ENCODE measurements around the gene DDX39A.
A peak's percentile ranks its signal among the peaks of the same experiment; 100 is the strongest.
"Not testable (repeated sequence)": the region's sequence is repeated elsewhere in the genome, so short reads cannot be mapped to it uniquely, and the experiment has no call there.

Gene DDX39A

DNA sequence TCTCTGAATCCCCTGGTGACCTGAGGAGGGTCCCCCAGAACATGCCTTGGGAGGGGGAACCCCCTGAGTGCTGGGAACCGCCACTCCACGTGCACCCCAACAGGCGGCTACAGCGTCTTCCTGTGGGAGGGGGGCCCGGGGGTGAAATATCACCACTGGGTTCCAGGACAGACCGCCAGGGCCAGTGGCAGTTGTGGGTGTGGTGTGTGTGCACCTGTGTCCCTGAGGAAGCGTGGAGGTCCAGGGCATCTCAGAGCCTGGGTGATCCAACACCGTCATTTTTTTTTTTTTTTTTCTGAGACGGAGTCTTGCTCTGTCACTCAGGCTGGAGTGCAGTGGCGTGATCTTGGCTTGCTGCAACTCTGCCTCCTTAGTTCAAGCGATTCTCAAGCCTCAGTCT is 33.6 kb downstream of the DDX39A start:
- no peak for DNase-seq (ENCODE audit: low read depth)

DNA sequence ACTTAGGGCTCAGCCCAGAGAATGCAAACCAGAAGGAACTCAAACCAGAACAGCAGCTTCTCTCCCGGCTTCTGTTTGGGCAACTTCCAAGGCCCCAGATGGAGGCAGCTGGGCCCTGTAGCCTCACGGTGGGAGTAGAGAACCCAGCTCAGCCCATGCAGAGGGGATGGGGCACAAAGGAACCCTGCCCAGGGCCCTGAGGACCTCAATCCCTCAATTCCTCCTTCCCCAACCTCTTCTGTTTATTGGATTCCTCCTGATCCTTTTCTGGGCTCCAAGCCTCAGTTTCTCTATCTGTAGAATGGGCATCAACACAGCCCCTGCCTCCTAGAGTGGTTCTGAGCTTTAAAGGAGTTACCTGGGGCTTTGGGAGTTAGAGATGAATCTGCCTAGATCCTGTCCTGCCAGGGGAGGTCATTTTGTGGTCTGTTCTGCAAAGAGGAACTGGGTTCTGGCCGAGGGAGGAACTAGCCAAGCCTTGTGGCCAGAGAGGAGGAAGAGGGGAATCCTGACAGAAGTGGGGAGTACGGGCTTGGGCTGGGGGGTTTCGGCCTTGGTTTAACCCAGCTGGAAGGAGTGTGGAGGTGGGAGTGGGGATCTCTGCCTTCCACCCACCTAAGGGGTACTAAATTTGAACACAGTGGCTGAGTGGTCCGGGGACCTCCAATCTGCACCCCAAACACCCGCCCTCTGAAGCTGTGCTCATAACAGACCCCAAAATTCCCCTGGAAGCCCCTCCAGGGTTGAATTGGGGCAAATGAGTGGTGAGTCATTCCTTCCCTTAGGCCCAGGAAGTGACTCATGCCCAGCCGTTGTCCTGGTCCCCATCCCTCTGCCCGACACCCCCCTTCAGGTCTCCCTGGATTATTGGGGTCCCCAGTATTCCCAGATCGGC is 35.2 kb downstream of the DDX39A start:
- DNase-seq (ENCODE audit: low read depth), result peak; percentile 34

DNA sequence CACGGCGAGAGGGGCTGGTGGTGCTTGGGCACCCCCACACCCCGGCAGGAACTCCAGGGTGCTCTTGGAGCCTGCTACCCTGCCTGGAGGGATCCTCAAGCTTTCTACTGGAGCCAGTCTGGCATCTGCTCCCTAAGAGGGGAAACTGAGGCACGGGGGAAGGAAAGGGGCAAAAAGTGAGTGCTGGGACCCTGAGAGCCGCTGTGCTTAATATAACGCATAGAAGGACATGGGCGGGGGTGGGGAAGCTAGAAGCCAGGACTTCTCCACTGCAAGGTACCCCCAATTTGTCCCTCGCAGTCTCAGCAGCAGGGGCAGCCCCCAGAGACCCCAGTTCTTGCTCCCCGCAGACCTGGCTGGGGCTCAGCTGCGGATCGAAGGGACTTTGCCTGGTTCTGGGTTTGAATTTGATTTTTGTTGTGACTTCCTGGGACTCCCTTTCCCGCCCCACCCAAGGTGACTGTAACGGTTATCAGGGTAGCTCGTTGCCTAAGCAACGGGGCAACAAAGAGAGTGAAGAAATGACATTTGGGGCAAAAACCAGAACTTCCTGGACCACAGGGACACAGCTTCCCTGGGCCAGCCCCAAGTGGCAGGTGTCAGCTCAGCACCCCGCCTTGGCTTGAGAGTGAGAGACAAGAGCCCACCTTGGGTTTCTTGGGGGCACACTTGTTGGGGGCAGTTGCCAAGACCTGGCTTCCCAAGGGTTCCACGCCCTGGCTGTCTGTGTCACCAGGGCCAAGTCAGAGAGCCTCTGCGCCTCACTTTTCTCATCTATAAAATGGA is 37.3 kb downstream of the DDX39A start:
- DNase-seq (ENCODE audit: low read depth), result peak; percentile 30

DNA sequence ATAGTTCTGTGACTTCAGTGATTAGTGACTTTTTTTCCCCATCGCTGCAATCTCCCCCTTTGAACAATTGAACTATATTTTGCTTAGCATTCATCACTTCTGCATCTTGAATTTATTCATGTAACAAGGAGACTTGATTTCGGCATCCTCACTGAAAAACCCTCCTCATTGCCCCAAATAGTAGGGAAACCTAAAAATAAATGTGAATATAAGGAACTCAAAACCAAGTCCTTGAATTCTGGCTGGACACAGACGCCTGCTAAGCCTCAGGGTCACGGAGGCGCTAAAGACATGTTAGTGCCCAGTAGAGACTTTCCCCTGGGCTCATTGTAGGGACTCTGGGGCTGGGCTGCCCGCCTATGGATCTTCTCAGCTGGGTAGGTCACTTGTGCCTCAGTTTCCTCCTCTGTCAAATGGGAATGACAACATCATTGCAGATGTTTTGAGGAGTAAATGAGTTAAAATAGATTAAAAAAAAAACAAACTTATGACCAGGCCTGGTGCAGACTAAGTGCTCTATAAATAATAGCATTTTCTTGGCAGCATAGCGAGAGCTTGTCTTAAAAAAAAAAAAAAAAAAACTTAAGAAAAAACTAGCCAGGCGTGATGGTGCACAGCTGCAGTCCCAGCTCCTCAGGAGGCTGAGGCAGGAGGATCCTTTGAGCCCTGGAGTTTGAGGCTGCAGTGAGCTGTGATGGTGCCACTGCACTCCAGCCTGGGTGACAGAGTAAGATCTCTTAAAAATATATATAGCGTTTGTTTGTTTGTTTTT is 39.7 kb downstream of the DDX39A start:
- DNase-seq (ENCODE audit: low read depth), result no peak

DNA sequence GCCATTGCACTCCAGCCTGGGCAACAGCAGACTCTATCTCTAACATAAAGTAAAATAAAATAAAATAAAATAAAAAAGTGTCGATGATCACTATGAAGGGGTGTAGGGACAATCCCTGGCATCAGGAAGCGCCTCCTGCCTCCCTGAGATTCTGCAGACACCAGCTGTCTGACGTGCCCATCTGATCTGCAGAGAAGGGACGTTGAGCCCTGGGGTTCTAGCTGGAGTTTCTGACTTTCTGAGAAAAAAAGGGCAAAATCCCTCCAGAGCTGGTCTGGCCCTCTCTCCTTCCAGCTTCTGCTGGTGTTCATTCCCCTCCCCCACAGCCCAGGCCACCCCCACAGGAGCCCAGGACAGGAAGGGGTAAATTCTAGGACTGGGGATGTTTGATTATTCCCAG is 40.3 kb downstream of the DDX39A start:
- no peak for DNase-seq (ENCODE audit: low read depth)

DNA sequence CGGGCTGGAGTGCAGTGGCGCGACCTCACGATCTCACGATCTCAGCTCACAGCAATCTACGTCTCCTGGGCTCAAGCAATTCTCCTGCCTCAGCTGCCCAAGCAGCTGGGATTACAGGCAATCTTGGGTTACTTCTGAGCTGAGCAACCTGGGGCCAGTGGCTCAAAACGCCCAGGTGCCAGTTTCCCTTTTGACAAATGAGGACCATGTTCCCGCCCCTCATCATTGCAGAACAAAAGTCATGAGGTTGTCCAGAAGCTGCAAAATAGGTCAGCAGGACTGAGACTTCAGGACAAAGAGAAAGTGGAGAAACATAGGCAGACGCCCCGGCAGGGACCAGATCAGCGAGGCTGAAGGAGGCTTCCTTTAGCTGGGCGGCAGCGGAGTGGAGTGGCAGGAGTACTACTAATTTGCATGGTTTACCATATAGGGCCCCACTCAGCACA is 41.2 kb downstream of the DDX39A start:
- no peak for DNase-seq (ENCODE audit: low read depth)

DNA sequence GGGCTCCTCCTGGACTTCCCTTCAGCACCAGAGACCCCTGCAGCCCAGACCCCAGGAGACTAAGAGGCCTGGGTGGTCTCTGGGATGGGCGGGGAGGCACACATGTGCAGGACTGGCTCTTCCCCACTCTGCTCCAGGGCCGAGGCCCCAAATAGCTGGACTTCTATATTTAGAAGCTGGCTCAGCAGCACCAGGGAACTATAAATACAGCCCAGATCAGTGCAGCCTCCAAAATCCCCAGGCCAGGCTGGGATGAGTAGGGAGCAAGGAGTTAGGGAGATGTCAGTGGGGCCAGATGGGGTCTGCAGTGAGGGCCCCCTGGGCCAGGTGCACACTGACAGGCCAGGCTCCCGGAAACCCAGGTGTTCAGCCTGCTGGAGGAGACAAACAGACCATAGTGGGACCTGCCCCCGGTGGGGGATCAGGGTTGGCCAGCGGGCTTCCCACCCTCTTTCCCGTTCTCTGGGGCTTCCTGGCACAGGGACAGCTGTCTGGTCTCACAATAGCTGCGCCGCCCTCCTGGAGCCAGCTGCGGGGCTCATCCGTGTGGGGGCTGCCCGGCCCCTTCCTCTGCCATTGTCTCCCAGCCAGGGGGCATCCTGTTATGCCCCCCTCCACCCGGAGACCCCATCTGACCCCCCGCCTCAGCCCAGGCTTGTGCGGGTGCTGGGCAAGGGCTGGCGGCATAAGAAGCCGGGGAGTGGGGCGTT is 43.4 kb downstream of the DDX39A start:
- no peak for DNase-seq (ENCODE audit: low read depth)

DNA sequence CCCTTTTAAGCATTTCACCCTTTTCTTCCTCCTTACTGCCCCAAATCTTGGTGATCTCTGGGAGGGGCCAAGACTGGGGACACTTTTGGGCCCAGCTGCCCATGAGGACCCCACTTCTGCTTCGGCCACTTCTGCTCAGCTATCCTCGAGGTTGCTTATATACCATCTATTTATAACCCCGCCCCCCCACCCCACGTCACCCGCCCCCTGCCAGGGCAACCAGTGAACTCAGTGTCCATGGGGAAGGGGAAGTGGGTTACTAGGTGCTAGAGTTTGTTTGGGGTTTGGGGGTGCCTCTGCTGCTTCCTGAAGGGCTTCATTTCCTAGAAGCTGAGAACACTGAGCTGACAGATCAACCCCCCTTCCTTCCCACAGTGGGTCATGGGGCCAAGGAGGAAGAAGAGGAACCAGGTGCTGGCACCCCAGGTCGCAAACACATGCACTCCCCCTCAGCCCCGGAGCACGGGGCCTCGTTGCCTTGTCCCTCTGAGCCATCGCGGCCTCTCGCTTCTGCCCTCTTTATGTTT is 44.0 kb downstream of the DDX39A start:
- no peak for DNase-seq (ENCODE audit: low read depth)

DNA sequence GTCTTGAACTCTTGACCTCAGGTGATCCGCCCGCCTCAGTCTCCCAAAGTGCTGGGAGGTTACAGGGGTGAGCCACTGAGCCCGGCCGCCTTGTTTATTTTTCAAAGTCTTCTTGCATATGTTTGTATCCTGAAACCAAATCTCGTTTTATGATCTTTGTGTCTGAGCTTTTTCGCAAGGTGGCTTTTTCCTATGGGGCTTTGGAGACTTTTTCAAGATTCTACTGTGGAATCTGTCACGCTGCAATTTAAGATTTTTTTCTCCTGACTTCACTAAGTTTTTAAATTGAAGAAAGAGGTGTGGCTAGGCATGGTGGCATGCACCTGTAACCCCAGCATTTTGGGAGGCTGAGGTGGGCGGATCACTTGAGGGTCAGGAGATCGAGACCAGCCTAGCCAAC is 44.8 kb downstream of the DDX39A start:
- DNase-seq (ENCODE audit: low read depth), result not testable (repeated sequence)

DNA sequence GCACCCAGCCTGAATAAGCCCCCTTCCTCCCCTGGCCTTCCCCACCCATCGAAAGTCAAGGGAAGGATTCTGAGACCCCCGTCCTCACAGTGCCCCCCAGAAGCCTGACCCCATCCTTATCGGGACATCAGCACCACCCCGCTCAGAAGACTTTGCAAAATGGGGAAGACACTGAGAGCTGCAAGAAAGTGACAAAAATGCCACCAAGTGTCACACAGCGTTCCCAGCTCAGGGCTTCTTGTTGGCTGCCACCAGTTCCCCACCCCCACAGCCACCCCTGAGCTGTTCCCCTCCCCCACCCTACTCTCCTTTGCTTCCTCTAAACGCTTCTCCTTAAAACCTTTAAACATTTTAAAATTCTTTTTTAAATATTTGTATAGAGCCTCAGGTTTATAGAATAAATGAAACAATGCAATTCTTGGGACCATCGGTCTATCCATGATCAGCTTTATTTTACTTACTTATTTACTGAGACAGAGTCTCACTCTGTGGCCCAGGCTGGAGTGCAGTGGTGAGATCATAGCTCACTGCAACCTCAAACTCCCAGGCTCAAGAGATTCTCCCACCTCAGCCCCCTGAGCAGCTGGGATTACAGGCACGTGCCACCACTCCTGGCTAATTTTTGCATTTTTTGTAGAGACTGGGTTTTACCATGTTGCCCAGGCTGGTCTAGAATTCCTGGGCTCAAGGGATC is 46.6 kb downstream of the DDX39A start:
- not testable (repeated sequence) for DNase-seq (ENCODE audit: low read depth)

DNA sequence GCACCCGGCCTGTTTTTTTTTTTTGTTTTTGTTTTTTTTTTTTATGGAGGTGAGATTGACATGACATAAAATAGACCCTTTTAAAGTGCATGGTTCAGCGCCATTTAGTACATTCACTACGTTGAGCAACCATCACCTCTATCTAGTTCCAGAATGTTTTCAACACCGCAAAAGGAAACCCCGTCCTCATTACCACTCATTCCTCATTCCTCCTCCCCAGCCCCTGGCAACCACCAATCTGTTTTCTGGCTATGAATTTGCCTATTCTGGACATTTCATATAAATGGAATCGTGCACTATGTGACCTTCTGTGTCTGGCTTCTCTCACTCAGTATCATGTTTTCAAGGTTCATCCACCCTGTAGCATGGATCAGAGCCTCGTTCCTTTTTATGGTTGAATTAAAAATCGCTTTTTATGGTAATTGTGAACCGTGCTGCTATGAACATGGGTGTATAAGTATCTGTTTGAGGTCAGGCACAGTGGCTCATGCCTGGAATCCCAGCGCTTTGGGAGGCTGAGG is 47.8 kb downstream of the DDX39A start:
- DNase-seq (ENCODE audit: low read depth), result no peak

DNA sequence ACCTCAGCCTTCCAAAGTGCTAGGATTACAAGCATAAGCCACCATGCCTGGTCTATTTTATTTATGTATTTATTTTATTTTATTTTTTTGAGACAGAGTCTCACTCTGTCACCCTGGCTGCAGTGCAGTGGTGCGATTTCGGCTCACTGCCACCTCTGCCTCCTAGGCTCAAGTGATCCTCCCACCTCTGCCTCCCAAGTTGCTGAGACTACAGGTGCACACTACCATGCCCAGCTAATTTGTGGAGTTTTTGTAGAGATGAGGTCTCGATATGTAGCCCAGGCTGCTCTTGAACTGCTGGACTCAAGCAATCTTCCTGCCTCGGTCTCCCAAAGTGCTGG is 48.2 kb downstream of the DDX39A start:
- no peak for DNase-seq (ENCODE audit: low read depth)

DNA sequence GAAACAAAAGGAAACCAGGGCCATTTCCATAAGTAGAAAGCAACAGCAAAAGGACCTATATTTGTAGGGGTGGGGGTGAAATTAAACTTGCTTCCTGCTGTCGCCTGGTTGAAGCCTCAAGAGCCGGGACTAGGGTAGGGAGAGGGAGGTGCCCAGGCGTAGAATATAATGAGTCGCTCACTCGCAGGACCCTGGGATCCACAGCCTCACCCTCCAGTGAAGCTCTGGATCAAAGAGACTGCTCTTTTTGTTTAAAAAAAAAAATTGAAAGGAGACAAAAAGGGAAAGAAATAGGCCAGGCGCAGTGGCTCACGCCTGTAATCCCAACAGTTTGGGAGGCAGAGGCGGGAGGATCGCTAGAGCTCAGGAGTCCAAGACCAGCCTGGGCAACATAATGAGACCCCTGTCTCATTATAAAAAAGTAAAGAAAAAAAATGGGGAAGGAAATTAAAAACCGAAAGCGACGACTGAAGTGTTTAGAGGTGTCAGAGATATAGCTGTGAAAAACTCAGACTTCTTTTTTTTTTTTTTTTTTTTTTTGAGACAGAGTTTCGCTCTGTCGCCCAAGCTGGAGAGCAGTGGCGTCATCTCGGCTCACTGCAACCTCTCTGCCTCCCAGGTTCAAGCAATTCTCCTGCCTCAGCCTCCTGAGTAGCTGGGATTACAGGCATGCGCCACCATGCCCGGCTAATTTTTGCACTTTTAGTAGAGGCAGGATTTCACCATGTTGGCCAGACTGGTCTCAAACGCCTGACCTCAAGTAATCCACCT is 48.8 kb downstream of the DDX39A start:
- DNase-seq (ENCODE audit: low read depth), result no peak

DNA sequence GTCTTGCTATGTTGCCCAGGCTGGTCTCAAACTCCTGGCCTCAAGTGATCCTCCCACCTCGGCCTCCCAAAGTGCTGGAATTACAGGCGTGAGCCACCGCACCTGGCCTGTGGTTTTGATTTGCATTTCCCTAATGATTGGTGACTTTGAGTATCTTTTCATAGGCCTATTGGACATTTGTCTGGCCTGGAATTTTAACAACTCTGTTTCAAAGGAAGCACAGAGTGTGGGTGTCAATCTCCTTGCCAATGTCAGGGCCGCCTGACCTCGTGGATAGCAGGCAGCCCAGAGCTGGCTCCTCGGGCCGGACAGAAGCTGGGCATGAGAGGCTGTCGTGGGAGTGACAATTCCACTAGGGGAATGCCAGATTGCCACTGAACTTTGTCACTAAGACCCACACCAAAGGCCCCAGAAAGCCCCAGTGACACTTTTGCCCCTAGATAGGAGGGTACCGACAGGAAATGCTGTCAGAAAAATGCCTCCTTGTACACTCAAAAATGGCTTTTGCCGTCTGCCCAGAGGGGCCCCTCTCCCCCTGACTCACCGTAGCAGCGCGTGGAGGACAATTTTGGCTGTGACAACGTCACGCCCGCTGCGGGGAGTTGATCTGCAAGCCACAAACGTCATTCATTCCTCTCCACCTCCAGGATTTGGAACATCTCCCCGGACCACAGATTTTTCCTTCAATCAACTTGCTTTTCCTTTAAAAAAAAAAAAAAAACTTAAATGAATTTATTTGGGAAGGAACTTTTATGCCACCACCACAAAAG is 49.6 kb downstream of the DDX39A start:
- DNase-seq (ENCODE audit: low read depth), result no peak

DNA sequence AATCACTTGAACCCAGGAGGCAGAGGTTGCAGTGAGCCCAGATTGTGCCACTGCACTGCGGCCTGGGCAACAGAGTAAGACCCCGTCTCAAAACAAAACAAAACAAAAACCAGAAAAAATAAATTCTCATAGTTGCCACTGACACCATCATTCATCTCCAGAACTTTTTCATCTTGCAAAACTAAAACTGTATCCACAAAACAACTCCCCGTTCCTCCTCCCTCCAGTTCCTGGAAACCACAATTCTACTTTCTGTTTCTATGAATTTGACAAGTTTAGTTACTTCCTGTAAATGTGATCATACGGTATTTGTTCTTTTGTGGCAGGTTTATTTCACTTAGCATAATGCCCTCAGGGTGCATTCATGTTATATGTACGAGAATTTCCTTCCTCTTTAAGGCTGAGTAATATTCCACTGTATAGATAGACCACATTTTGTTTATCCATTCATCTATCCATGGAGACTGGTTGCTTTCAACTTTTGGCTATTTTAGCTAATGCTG is 51.1 kb downstream of the DDX39A start:
- no peak for DNase-seq (ENCODE audit: low read depth)

DNA sequence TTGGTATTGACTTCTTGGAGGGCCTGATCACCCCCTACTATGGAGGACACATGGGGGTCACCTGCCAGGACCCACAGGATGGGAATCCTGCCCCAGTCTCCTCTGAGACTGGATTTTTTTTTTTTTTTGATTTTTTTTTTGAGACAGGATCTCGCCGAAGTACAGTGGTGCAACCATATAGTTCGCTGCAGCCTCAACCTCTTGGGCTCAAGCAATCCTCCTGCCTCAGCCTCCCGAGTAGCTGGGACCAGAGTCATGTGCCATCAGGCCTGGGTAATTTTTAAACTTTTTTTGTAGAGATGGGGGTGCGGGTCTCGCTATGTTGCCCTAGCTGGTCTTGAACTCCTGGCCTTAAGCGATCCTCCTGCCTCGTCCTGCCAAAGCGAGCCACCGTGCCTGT is 52.1 kb downstream of the DDX39A start:
- no peak for DNase-seq (ENCODE audit: low read depth)

DNA sequence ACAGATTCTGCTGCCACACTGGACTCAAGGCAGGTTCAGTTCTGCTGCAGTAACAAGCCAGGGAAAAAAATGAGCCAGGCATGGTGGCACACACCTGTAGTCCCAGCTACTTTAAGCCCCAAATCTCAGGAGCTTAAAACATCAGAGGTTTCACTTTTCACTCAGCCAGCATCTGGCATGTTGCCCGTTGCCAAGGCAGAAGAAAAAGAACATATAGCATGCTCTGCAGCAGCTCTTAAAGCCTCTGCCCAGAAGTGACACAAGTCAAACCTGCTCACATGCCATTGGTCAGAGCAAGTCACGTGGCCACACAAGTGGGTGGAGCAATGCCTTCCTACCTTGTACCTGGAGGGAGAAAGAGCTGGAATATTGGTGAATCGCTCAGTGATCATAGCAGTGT is 52.6 kb downstream of the DDX39A start:
- DNase-seq (ENCODE audit: low read depth), result peak; percentile 77

DNA sequence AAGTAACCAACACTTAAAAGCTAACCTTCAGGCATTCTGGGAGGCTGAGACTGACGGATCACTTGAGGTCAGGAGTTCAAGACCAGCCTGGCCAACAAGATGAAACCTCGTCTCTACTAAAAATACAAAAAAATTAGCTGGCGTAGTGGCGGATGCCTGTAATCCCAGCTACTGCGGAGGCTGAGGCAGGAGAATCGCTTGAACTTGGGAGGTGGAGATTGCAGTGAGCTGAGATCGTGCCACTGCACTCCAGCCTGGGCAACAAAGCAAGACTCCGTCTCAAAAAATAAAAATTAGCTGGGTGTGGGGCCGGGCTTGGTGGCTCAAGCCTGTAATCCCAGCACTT is 55.1 kb downstream of the DDX39A start:
- DNase-seq (ENCODE audit: low read depth), result not testable (repeated sequence)

Data from amniotic epithelial cell (primary cell).